CD4-positive, alpha-beta T cell treated with Interleukin-21 for 1 hour (primary cell): ENCODE measurements around the gene TRAM2.

Source experiments
- DNase-seq: peaks from one replicate; pipeline ENCODE4 v3.0.0-alpha.2; 2020

The TRAM2 gene

DNA sequence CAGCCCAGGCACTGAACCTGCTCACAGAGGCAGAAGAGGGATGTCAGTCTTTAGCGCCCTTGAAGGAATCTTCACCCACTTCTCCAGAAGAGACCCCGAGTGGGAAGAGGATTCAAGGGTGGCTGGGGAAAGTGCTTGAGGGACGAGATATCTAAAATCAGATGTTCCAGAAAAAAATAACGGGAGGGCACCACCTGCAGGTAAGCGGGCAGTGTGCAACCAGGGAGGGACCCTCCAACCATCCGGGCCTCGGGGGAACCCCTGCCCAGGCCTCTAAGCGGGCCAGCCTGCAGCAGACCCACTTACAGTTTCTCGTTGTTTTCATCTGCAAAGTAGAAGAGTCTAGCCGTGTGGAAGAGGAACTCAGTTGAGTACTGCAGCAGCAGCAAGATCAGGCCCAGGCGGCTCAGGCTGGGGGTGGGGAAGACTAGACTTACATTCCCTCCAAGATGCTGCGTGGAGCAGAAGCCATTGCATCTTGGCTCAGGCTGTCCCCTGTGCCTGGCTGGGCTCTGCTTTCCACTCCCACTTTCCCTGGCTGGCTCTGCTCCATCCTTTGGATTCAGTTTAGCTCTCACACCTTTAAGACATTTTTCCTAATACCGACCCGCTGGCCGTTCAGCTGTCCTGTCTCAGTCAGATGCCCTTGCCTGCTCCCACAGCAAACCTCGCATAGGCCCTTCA lies 71.0 kb downstream of the TRAM2 start:
- no peak for DNase-seq

- no peak for DNase-seq
Measured at GRCh38 chr6:52504782-52505136, 72.1 kb downstream of the TRAM2 start.

DNA sequence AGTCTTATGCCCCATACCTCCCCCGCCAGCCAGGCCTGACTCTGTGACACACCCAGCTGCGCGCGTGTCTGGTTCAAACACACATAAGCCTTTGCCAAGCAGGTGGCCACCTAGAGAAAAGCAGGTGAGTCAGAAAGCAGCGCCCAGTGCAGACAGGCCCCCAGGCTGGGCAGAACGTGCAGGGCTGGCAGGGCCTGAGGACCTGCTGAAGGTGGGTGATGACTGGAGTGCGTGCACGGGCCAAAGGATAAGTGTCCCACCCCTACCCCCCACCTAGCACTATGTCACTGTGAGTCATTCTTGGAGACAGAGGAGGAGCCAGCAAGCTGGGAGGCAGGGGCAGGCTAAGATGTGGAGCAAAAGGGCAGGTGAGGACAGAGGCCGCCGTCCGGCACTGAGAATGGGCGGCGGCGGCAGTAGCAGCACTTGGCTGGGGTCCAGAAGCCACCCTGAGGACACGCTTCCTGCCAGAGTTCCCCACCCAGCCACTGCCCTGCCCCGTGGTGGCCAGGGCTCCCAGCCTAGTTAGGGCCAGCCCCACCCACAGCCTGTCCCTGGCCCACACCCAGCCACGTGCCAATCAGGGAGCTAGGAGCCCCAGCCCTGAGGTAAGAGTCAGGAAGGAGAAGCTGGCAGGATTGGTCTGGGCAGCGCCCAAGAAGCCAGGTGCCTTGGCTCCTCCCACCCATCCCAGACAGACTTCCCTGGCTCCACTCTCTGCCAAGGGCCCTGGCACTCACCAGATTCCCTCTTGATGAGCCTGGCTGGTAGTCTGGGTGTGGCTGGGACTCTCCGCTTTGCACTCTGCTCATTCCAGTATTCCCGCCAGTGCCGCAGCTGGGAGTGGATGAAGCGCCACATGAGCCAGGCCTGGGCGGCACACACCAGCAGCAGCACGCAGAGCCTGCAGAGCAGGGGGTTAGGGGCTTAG lies 72.7 kb downstream of the TRAM2 start:
- DNase-seq = peak; percentile 13

GRCh38 chr6:52503323-52503747 lies 73.5 kb downstream of the TRAM2 start:
- no peak for DNase-seq

DNA sequence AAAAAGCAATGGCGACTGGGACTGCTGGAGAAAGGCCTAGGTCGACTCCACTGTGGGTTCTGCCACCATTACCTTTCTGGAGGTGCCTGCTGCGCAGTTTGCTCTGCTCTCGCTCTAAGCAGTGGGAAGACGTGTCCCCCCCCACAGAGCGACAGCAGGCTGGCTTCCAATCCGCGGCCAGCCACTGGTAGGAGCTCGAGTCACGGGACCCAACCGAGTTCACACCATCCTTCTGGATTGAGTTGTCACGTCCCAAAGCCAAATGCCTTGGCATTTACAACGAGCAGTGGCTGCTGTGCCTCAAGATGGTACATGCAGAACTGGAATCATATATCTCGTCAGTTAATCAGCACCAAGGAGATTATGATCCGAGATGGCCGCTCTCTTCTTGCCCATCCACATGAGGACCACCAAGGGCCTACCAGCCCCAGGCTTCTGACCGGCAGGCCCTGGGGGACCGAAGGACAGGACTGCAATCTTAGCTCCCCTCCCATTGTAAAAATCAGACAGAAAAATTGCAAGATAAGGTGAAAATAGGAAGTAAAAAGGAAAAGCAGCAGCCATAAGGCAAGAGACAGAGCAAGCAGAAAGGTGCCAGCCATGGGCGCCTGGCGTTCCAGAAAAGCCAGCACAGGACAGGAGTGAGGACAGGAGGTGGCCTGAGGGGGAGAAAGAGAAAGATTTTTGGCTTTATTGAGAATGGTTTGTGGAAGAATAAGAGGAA lies 74.4 kb downstream of the TRAM2 start:
- no peak for DNase-seq

DNA sequence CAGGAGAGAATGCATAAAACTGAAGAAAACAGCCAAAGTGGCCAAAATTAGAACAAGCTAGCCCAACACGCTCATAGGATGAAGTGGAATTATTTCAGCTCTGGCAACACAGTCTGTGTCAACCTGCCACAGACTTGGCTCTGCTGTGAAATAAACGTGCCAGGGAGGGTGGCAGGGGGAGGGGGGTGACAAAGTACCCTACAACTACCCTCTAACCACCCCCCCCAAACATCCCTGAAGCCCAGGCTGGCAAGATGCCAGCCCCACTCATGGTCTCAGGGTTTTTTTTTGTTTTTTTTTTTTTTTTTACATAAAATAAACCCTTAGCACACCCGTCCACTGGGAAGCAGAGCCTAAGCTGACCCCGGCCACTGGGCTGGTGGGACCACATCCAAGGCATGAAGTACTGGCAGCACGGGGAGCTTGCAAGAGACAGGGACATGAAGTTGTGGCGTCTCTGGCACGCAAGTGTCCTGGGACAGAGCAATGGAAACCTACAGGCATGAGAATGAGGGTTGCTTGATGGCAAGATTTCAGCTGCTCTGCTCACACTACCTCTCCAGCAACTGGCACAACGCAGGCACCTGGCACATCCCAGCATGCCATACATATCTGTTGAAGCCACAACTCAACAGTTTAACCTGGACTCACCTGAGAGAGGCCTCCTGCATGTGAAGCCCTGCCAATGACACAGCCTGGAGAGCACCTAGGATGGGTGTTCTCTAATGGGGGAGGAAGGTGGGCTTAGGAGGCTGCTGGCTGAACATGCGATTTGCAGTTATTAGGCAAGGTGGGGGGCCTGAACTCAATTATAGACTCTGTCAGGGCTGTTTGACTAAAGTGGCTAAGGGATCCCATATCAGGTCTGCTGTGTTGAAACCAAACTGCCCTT lies 76.4 kb downstream of the TRAM2 start:
- DNase-seq = no peak

DNA sequence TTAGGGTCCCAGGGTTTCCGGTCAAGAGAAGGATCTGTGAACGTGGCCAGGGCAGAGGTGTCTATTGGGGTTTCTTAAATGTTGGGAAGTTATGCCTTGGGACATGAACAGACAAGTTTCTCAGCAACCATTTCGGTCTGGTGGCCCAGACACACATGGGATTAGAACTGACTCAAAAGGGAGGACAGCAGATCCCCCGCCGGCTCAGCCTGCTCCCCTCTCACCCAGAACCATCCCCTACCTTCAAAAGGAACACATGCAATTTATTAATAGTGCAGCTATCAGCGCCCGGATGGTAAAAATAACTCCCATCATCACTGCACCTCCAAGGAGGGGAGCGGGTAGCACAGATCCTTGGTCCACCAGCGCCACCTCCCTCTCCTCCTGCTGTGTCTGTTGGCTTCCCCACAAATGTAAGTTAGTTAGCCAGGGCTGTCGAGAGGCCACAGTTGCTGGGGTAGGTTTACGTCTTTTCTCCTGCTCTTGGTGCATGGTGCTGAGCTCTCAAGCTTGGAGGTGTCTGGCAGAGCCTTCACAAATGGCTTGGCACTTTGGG lies 77.1 kb downstream of the TRAM2 start:
- DNase-seq = no peak

DNA sequence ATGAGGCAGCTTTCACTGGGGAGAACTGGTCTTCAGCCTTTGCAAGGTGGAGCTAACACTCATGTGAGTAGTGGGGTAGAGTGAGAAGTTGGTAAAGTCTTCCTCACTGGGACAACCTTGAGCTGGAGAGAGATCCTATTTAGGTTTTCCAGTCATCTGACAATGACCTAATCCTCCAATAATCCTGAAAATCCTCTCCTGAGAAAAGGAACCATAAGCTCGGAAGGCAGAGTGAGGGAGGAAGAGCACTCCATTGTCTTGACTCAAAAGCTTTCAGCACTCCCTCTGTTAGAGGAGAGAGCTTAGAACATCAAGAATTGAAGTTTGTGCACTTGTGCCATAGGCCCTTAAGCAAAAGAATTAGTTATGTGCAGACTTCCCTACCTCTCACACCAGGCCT lies 77.8 kb downstream of the TRAM2 start:
- DNase-seq = no peak

DNA sequence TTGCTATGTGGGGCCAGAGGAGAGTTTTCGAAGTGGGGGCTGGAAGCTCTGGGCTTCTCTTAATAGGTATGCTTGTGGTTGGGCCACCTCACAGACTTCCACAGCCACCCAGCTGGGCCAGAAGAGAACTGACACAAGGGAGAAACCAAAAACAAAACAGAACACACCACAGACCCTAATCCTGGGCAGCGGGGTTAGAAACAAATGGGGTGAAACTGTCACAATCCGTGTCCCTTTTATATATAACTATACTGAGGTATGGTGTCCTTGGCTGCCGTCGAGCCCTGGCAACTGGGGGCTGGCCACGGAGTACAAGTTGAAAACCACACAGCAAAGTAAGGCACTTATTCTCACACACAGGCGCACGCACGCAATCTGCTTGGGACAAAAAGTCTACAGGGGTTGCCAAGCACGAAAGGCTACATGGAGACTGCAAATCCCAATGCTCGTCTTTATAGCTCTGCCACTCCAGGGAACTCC lies 78.3 kb downstream of the TRAM2 start:
- no peak for DNase-seq

DNA sequence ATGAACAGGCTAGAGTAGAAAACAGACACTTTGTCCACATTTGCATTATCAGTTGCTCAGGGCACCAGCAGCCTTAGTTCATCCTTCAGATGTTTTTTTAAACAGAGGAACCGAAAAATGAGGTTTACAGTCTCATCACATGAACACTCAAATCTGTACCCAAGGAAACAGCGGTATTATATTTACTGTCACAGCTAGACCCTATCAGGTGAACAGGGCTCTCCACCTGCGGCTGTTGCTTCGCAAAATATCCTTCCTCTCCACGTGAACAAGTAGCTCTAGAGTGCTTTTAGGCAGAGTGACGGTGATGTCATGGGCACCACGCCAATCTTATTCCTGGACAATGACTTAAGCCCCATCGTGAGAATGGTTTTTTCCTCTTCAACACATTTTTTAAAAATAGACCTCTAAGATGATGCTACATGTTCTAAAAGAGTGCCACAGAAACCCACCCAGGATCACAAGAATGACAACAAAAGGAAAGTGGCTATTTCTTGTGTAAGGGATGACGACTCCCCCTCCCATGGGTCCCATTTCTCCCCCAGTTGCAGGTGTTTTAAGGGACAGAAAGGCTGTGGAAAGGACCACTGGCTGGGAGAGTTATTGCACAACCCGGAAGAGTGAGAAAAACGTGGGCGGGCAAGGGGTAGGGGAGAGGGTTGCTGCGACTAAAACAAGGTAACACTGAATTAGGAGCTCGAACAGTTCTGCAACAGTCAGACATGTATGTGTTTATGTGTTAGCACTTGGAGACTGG lies 79.0 kb downstream of the TRAM2 start:
- no peak for DNase-seq

- no peak for DNase-seq
Measured at GRCh38 chr6:52496631-52497030, 80.2 kb downstream of the TRAM2 start.

GRCh38 chr6:52495922-52496321 lies 80.9 kb downstream of the TRAM2 start:
- DNase-seq = no peak

DNA sequence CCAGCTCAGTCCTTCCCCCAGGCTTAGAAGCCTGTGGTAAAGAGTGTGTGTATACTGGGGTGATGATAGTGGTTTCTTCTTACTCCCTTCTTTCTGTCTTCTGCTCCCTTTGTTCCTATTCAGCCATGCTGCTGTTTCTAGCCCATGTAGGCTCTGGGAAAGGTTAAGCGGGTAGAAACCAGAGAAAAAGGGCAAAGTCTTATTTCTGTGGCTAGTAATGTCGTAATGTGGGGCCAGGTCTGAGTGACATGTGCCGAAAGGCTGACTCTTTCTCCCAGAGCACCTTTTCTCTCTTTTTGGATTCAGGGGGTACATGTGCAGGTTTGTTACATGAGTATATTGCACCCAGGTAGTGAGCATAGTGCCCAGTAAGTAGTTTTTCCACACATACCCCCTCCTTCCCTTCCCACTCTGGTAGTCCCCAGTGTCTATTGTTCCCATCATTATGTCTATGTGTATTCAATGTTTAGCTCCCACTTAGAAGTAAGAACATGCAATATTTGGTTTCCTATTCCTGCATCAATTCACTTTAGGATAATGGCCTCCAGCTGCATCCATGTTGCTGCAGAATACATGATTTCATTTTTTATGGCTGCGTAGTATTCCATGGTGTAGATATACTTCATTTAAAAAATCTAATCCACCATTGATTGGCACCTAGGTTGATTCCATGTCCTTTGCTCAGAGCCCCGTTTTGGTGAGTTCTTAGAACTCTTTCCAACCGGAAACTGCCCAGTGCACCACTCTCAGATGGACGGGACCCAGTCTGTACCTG lies 82.4 kb downstream of the TRAM2 start:
- no peak for DNase-seq

- DNase-seq = no peak
Measured at GRCh38 chr6:52493669-52494068, 83.2 kb downstream of the TRAM2 start.

DNA sequence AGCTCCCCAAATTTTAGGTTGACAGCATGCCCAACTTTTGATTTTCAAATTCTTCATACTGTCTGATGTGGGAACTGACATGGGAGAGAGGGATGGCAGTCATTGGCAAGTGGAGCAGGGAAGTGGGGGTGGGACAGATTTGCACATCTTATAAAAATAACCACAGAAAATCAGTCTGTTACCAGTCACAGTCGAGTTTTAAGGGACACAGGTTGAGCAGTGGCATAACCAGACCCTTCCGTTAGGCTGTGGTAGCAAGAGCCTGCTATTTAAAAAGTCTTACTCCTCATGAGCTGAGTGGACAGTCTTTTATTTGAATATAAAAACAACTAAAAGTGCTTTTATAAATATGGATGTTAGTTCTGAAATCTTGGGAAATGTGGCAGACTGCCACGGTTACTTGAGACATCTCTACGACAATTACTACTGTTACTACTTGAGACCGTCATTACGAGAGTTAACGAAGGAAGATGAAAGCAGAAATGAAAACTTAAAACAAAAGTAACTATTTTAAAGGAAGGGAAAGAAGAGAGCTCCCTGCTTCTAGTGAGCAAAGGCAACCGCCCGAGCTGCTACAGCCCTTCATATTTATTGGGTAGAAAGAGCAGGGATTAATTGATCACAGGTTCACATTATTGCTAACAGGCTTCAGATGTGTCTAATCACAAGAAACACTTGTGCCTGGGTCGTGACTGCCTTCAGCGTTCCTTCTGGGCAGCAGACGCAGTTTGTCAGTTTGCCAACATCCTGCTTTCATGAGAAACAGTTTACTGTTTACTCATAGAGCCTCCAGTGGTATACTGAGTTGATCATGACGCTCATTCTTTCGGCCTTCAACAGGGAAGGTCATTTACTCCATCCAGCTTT lies 85.4 kb downstream of the TRAM2 start:
- no peak for DNase-seq

GRCh38 chr6:52489881-52490280 lies 87.0 kb downstream of the TRAM2 start:
- no peak for DNase-seq

DNA sequence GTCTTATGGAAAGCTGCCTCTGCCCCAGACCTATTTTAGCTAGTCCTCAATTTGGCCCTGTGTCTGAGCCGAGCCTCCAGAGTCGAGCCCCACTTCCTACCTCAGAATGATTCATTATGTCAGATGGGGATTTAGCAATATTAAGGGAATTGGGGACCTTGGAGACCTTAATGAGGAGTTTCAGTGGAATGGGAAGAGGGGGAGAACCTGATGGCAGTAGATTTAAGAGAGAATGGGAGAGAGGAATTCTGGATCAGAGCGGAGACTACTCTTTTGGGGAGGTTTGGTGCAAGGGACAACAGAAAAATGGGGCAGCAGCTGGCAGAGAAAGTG lies 93.2 kb downstream of the TRAM2 start:
- no peak for DNase-seq

DNA sequence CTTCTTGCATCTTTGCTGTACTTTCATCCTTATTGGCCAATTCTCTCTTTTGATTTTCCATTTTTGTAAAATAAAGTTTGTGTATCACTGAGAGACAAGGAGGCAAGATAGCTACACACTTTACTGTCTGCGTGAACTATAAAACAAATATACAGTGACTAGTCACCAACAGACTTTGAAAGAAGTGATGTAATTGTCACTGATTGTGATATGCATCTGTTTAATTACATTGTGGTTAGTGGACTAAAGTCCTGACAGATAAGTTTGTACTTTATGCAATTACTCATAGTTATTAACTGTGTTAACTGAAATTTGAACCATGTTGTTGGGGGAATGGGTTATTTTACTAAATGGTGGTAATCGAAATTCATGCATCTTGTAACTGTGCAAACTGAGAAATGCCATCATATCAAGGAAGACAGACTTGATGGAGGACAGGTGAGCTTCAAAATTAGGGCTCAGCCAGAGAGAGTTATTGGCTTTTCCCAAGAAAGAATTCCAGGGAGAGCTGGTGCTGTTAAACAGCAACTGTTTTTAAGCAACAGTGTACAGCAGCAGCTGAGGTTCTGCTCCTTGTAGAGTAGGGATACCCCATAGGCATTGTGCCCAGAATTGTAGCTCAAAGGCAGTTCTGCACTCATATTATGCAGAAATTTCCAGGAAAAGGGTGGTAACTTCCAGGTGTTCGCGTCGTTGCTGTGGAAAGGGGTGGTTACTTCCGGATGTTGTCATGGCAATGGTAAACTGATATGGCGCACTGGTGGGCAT lies 93.8 kb downstream of the TRAM2 start:
- DNase-seq = no peak

- DNase-seq = no peak
Measured at GRCh38 chr6:52475307-52475706, 101.6 kb downstream of the TRAM2 start.
